Osteoblast (primary cell): ENCODE results near the gene MLPH. TPM values are rescaled to one million over a fixed set of nuclear protein-coding genes. Genes with fewer than 3 reads are reported as not detected.

Source experiments
- DNase-seq: peaks from one replicate; pipeline ENCODE4 v3.0.0; 2011; ENCODE audit warnings: low spot score, mixed read lengths; ENCODE audit not compliant: insufficient read length; ENCODE audit errors: missing footprints
- H2AFZ ChIP-seq: 2 replicates; pipeline ENCODE4 v1.6.0; 2011; ENCODE audit warnings: mild to moderate bottlenecking, low read length
- H3K27ac ChIP-seq: 2 replicates; pipeline ENCODE4 v1.5.1; 2011; ENCODE audit warnings: mild to moderate bottlenecking, low read depth, low read length, moderate library complexity
- H3K27me3 ChIP-seq: 2 replicates; pipeline ENCODE4 v1.6.0; 2012; ENCODE audit warnings: mild to moderate bottlenecking, control low read depth, inconsistent platforms, low read length, moderate library complexity; ENCODE audit not compliant: insufficient read depth
- H3K36me3 ChIP-seq: 2 replicates; pipeline ENCODE4 v1.5.1; 2011; ENCODE audit warnings: mild to moderate bottlenecking, low read length, control low read depth, moderate library complexity; ENCODE audit not compliant: insufficient read depth
- H3K4me1 ChIP-seq: 2 replicates; pipeline ENCODE4 v1.5.1; 2011; ENCODE audit warnings: mild to moderate bottlenecking, low read length, control low read depth, moderate library complexity; ENCODE audit not compliant: insufficient read depth
- H3K4me2 ChIP-seq: 2 replicates; pipeline ENCODE4 v1.6.0; 2011; ENCODE audit warnings: mild to moderate bottlenecking, low read length; ENCODE audit not compliant: insufficient read depth
- H3K4me3 ChIP-seq: fragments of 200-600 bp; sonication (generic); 3 replicates; pipeline ENCODE4 v1.5.1; 2012; ENCODE audit warnings: mild to moderate bottlenecking, low read length, inconsistent platforms; ENCODE audit not compliant: insufficient read depth
- H3K79me2 ChIP-seq: 2 replicates; pipeline ENCODE4 v1.6.0; 2012; ENCODE audit warnings: mild to moderate bottlenecking, low read length, control low read depth, inconsistent platforms; ENCODE audit not compliant: insufficient read depth
- H3K9me3 ChIP-seq: 2 replicates; pipeline ENCODE4 v1.5.1; 2011; ENCODE audit warnings: low read depth, low read length, control low read depth
- H4K20me1 ChIP-seq: 2 replicates; pipeline ENCODE4 v1.6.0; 2012; ENCODE audit warnings: mild to moderate bottlenecking, low read length, control low read depth; ENCODE audit not compliant: insufficient read depth
- total RNA-seq: library from RNA; depleted of rRNA; stranded (reverse); fragments of >200 nt; gene quantifications from 2 replicates; pipeline ENCODE4 v1.2.3, GENCODE V29; 2012
- TF ChIP-seq, protein P1 (sequence below): IDR thresholded peaks from 2 replicates; pipeline ENCODE4 v1.5.1; 2011; ENCODE audit warnings: mild to moderate bottlenecking, low read depth, low read length, moderate library complexity; ENCODE audit errors: extremely low read depth

Gene MLPH
- total RNA-seq, 1 donor = 25.7 TPM

DNA sequence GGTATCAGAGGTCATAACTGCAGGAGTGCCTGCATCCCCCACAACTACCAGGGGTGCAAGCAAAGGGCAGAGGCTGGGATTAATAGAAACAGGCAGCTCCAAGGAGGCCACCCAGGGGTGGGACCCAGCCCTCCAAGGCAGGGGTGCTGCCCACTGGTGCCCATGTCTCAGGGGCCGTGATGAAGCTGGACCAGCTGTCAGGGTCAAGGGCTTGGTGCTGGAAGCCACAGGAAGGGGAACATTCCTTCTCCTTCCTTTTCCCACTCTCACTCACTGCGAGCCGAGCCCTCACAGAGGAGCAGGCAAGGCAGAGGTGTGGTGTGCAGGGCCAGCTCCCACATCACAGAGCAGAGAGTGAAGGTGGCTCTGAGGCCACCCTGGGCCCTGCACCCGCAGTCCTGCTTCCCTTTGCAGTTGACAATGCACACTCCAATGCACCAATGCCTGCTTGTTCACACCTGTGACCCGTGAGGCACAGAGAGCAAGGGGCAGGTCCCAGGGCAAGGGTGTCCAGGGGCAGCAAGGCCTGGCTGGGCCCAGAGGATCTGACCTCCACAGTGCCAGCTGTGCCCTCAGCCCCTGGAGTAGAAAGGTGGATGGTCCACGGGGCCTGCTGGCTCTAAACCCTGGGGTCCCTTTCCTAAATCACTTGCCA, 28.7 kb downstream of the MLPH start:
- no peak overlapping the region for H3K27ac ChIP-seq
- H3K9me3 ChIP-seq = no peaks in the 10 kb centered on the region
- no peaks in the 10 kb centered on the region for H3K27me3 ChIP-seq
- no peak for DNase-seq
- peaks cover 58% of the 10 kb centered on the region for H3K36me3 ChIP-seq
- no peaks in the 10 kb centered on the region for H3K4me1 ChIP-seq
- H3K4me2 ChIP-seq = no peak overlapping the region
- H4K20me1 ChIP-seq = peaks cover 6% of the 10 kb centered on the region
- no peak overlapping the region for H2AFZ ChIP-seq
- H3K79me2 ChIP-seq = peaks cover 68% of the 10 kb centered on the region
- TF ChIP-seq, protein P1, sequence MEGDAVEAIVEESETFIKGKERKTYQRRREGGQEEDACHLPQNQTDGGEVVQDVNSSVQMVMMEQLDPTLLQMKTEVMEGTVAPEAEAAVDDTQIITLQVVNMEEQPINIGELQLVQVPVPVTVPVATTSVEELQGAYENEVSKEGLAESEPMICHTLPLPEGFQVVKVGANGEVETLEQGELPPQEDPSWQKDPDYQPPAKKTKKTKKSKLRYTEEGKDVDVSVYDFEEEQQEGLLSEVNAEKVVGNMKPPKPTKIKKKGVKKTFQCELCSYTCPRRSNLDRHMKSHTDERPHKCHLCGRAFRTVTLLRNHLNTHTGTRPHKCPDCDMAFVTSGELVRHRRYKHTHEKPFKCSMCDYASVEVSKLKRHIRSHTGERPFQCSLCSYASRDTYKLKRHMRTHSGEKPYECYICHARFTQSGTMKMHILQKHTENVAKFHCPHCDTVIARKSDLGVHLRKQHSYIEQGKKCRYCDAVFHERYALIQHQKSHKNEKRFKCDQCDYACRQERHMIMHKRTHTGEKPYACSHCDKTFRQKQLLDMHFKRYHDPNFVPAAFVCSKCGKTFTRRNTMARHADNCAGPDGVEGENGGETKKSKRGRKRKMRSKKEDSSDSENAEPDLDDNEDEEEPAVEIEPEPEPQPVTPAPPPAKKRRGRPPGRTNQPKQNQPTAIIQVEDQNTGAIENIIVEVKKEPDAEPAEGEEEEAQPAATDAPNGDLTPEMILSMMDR = no peak
- no peak overlapping the region for H3K4me3 ChIP-seq

- no peaks in the 10 kb centered on the region for H3K4me1 ChIP-seq
- peaks cover 6% of the 10 kb centered on the region for H4K20me1 ChIP-seq
- peaks cover 44% of the 10 kb centered on the region for H3K36me3 ChIP-seq
- no peak overlapping the region for H3K4me2 ChIP-seq
- no peak overlapping the region for H3K4me3 ChIP-seq
- no peak overlapping the region for H3K27ac ChIP-seq
- TF ChIP-seq, protein P1 = no peak
- H3K27me3 ChIP-seq = no peaks in the 10 kb centered on the region
- H3K79me2 ChIP-seq = peaks cover 65% of the 10 kb centered on the region
- DNase-seq = peak; percentile 65
- no peak overlapping the region for H2AFZ ChIP-seq
- H3K9me3 ChIP-seq = no peaks in the 10 kb centered on the region
Measured at GRCh38 chr2:237517163-237517562, 30.1 kb downstream of the MLPH start.

DNA sequence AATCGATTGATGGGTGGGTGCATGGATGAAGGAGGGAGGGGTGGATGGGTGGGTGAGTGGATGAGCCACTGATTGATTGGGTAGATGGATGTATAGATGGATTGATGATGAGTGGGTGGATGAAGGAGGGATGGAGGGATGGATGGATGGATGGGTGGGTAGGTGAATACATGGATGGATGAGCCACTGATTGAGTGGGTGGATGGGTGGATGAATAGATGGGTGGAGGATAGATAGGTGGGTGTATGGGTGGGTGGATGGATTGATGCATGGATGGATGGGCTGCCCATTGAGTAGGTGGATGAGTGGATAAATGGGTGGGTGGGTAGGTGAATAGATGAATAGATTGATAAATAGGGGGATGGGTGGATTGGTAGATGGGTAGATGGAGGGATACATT, 30.9 kb downstream of the MLPH start:
- Histone ChIP-seq H3K79me2 (peaks cover 59% of the 10 kb centered on the region), H4K20me1 (peaks cover 6% of the 10 kb centered on the region), H3K4me2 (no peak overlapping the region), H3K9me3 (no peaks in the 10 kb centered on the region), H3K4me1 (no peaks in the 10 kb centered on the region), H2AFZ (no peak overlapping the region), H3K27me3 (no peaks in the 10 kb centered on the region), H3K4me3 (no peak overlapping the region), H3K27ac (no peak overlapping the region), H3K36me3 (peaks cover 39% of the 10 kb centered on the region)
- TF ChIP-seq, protein P1 = no peak
- DNase-seq = no peak

DNA sequence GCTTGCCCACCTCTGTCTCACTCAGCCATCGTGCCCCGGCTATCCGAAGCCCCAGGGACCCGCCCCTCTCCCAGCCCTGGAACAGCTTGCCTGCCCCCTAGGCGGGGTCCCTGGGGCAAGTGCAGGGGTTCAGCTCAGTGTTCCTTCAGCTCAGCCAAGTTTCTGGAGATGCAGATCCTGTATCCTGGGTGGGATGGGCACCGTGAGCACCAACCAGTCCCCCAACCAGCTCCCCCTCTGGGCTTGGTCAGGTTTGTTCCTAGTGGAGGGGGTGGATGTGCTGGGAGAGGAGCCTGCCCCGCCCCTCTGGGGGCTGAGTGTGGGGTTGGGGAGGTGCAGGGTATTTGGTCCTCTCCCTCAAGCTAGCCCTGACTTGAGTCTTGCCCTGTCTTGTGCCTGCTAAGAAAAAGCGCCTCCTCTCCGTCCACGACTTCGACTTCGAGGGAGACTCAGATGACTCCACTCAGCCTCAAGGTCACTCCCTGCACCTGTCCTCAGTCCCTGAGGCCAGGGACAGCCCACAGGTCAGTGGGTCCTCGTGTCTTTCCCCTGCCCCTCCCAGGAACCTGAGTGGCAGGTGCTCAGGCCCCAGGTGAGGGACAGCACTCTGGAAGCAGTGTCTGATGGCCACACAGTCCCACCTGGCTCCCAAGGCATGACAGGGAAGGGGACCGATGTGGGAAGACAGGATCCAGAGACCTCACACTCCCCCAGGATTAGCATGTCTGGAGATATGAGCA, 32.6 kb downstream of the MLPH start:
- Histone ChIP-seq H3K4me1 (no peaks in the 10 kb centered on the region), H4K20me1 (peaks cover 3% of the 10 kb centered on the region), H3K4me2 (no peak overlapping the region), H3K9me3 (no peaks in the 10 kb centered on the region), H3K27me3 (no peaks in the 10 kb centered on the region), H2AFZ (no peak overlapping the region), H3K4me3 (no peak overlapping the region), H3K79me2 (peaks cover 48% of the 10 kb centered on the region), H3K27ac (no peak overlapping the region), H3K36me3 (peaks cover 28% of the 10 kb centered on the region)
- DNase-seq = no peak
- TF ChIP-seq, protein P1 = no peak
